Activated T-helper 1 cell treated with anti-CD3 and anti-CD28 coated beads, Interleukin-2, amount 50 U/mL, for 16 hours (primary cell): ENCODE results near the gene TLR6.
"Not testable (repeated sequence)": the region's sequence is repeated elsewhere in the genome, so short reads cannot be mapped to it uniquely, and the experiment has no call there.

Experiments used
- DNase-seq, 2 donors: peaks; one replicate each; pipeline ENCODE4 v3.0.0-alpha.2; 2020; ENCODE audit warnings: low read depth in 1 of 2, low spot score in 1 of 2

The TLR6 gene

DNA sequence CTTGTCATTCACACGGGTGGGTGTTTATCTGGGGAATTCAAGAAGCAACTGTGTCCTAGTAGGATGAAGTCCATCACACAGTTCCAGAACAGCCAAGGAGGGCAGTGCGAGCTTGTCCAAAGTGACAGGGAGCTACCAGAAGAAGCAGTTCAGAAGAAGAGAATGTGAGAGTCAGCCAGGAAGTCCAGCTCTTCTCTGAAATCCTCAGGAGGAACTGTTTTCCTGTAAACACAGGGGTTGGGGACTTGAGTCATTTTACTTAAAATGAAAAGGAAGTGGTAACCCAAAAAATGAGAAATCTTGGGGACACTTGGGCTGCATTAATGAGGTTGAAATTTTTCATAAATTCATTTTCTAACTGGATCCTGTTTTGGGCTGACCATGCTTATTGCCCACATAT, 65.6 kb downstream of the TLR6 start:
- no peak for DNase-seq

DNA sequence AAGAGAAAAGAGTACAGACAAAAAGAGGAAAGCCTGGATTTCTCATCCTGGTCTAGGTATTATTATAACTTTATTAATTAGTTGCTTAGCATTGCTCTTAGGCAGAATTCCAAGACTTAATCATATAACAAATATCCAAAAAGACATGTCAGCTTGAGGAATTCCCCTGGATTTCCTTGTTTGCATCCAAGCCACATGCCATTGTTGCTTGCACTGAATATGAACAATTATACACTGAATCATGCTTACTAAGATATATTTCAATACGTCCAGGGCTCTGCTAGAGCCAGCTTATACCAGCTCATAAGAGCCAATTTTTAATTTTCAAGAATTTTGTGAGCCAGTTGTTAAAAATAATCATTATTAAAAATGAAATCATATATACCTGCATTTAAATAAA, 68.3 kb downstream of the TLR6 start:
- no peak for DNase-seq

DNA sequence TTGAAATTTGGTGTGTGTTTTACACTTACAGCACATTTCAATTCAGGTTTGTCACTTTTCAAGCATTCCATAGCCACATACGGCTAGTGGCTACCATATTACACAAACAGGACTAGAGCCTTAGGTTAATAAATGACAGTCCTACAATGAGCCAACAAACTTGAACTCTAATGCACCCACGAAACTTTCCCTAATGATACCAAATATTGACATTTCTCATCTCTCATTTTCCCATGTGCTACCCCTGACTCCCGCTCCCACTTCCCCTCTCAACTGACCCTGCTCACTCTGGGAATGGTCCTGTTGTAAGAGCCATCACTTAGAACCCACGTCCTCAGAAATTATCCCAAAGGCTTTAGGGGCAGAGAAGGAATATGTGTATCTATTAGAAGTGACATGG, 68.9 kb downstream of the TLR6 start:
- no peak for DNase-seq

DNA sequence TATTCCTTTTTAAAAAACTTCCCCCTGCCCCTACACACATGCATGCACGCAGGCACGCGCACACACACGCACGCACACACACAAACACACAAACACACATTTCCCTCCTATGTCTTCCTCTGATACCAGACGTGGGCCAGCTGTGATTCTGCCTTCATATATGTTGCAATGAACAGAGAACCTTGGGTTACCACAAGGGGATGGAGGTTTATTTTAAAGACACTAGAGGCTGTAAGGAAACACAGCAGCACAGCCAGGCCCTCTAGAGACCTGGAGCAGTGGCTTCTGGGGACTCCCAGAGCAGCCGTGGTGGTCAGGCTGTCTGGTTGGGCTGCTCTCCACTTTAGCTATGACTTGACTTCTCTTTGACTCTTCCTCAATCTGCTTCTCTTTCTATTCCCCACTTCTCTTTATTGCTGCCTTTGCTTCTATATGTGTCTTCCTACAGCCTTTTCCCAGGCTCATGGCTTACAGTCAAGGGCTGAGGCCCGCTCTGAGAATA, 70.7 kb downstream of the TLR6 start:
- no peak for DNase-seq

DNA sequence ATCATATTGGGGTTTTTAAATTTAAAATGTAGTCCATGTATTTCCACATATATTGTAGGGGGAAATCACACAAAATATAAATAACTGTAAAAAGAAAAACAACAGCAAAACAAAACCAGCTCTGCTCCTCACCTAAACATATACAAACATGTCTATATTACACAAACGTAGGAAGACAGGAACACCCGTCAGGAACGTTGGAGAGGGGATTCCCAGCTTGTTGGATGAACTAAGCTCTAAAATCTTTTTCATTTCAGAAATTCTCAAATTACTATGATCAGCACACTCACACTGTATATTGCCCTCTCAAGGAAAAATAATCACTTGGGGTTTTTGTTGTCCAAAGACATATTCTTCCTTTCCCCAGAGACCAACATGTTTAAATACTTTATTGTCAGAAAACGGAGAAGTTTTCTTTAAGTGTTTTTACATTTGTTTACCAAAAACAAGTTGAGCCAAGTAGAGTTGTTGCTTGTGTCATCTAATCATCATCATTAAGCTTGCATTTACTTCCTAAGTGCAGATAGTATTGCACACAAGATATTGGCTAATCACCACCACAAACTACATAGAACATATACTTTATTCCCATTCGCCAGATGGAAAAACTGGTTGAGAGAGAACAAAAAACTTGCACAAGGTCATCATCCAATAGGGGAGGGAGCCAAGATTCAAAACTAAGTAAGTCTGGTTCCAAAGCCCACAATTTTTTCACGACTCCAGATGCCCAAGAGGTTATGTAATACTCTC, 71.4 kb downstream of the TLR6 start:
- no peak for DNase-seq

DNA sequence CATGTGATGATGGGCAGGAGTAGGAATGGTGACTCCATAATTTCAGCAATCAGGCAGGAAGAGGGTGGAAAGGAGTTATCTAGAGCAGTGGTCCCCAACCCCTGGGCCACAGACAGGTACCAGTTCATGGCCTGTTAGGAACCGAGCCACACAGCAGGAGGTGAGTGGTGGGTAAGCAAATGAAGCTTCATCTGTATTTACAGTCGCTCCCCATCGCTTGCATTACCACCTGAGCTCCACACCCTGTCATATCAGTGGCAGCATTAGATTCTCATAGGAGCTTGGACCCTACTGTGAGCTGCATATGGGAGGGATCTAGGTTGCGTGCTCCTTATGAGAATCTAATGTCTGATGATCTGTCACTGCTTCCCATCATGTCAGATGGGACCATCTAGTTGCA, 72.5 kb downstream of the TLR6 start:
- DNase-seq: no peak

DNA sequence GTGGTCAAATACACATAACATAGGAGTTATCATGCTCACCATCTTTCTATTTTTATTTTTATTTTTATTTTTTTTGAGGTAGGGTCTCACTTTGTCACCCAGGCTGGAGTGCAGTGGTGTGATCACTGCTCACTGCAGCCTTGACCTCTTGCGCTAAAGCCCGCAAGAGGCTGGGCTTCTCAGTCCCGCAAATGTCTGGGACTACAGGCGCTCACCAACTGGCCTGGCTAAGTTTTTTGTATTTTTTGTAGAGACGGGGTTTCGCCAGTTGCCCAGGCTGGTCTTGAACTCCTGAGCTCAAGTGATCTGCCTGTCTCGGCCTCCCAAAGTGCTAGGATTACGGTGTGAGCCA, 73.5 kb downstream of the TLR6 start:
- no peak for DNase-seq

DNA sequence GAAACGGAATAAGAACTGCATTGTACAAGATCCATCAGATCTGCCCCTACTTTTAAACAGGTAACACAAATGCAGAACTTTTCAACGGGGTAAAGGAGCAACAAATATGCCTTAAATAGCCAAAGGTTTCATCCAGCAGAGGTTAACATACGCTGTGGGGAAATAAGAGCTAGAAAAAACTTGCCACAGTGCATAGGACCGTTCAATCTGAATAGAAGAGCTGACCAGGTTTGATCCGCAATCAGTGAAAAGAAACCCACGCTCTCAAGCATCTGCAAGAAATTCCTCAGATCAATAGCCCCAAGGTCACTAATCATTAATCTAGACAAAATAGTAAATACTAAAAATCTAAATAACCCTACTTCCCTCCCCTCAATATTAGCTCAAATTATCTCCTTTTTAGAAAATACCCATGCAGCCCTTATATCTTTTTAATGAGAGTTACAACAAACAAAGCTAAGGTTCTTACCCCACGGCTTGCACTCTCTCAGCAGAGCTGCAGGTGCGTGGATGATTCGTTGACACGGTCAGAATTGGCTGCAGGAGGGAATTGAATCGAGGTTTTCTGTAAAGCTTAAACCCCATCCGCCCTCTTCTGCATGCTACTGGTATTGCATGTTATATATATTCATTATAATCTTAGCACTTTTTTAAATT, 74.0 kb downstream of the TLR6 start, which contains the start of gene TLR10:
Gene TLR10 (minus strand): TSS at position 539 of the 657 bp plus-strand sequence. CDS start 7,400 bp downstream, outside the sequence.
- no peak for DNase-seq

DNA sequence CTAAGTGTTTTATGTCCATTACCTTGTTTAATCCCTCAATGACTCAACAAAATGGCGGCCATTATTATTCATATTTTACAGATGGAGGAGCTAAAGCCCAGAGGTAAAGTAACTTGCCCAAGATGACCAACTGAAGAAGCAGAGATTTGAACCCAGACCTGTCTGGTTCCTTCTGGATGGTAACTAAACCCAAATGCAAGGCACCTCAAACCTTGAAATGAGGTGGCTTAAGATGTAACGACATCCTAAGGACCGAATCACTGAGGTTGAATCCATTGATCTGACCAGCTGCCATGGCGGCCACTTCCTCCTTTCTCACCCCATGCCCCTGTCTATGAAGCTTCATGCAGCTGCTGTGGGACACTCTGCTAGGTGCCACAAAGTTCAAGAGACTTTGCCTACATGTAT, 74.8 kb downstream of the TLR6 start:
- DNase-seq: no peak

DNA sequence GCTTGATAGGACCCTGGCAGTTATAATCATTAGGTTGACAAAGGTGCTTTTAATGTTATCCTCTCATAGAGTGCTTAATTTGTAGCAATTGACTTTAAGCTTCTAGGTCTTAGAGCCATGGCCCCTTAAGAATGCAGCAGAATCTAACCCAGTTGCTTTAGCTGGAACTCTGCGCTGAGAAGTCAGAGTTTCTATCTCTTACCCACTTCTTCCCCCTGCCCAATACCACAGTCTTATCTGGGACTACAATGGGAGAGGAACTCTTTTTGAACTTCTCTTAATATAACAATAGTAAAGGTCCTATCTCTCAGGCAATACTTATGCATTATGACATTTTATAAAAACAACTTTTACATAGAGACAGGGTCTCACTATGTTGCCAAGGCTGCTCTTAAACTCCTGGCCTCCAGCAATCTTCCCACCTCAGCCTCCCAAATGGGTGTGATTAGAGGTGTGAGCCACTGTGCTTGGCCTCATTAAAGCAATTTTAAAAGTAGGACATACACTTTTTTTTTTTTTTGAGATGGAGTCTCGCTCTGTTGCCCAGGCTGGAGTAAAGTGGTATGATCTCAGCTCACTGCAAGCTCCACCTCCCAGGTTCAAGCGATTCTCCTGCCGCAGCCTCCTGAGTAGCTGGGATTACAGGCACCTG, 75.7 kb downstream of the TLR6 start:
- DNase-seq: no peak

DNA sequence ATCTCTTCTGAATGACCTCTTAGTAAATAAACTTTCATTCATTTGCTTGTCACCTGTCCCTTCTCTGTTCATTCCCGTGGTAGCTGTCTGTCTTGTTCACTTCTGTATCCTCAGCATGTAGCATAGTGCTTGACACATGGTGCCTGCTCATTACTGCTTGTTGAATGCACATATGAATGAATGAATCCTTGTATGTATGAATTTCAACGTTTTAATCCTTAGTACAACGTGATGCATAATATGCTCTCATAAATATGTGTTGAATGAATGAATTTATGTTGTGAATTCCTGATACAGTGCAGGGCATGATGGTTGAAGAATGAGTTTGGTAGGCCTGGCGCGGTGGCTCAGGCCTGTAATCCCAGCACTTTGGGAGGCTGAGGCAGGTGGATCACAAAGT, 76.8 kb downstream of the TLR6 start:
- DNase-seq: no peak

DNA sequence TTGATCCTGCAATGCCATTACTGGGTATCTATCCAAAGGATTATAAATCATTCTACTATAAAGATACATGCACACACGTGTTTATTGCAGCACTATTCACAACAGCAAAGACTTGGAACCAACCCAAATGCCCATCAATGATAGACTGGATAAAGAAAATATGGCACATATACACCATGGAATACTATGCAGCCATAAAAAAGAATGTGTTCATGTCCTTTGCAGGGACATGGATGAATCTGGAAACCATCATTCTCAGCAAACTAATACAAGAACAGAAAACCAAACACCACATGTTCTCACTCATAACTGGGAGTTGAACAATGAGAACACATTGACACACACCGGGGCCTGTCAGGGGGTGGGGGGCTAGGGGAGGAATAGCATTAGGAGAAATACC, 78.7 kb downstream of the TLR6 start:
- not testable (repeated sequence) for DNase-seq

DNA sequence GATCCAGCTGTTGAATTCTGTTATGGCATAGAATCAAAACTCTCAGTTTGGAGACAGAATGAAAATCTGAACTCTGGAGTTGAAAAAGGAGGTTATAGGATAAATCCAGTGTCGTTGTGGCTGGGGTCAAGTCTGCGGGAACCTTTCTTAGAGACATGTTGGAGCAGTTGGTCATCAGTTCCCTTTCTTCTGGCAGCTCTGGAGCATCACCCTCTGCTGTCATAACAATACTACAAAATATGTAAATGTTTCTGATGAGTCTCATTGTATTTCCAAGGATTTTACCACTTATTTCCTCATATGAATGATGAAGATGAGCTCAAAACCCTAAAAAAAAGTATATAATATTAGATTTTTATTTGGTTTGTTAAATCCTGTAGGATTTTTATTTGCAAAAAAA, 81.3 kb downstream of the TLR6 start:
- DNase-seq: no peak

DNA sequence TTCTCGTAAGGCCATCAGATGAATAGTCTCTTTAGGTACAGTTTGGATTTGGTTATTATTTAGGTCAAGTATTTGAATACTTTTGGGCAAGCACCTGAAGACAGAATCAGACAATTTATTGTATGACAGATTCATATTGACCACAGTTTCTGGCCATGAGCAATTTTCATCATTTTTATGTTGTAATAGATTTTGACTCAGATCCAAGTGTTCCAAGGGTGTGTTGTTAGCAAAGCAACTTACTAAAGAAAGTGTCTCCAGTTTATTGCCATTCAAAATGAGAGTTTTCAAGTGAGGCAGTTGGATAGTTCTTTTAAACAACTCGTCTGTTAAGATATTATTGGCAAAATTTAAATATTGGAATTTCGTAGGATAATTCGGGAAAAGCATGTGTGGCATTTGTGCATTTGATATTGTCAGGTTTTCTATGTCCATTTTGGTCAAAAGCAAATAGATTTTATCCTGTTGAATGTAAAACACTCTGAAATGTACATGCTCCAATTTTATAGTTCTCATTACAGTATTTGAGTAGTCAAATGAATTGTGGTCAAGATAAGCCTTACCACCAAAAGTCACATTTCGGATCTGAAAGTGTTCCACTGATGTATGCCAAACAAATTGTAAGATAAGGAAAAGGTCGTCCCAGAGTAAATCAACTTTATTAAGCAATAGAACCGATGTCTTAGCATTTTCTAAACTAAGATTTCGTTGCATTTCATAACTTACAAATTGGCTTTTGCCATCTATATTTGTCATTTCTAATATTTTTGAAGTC, 82.2 kb downstream of the TLR6 start:
- DNase-seq: no peak
